Omental fat pad (tissue), 4 donors: Measurements from ENCODE around the gene NPFFR1. TPM values are rescaled to one million over a fixed set of nuclear protein-coding genes. Genes with fewer than 3 reads are reported as not detected.

Experiments used
- ATAC-seq: fragments of 150-250 bp; one replicate; pipeline ENCODE4 v1.9.1; 2016; ENCODE audit warnings: mild to moderate bottlenecking, moderate library complexity; ENCODE audit not compliant: low FRiP score
- DNase-seq: peaks from one replicate; pipeline ENCODE4 v3.0.0-alpha.2; 2019; ENCODE audit warnings: low spot score
- total RNA-seq, 4 donors: library from RNA; depleted of rRNA; stranded (reverse); fragments of >200 nt; gene quantifications; one replicate each; pipeline ENCODE4 v1.1.0, GENCODE V29; 2016
- TF ChIP-seq, protein P1 (sequence below), 3 donors: fragments of 450-650 bp; IDR thresholded peaks; one replicate each; pipeline ENCODE4 v1.5.1; 2016 to 2017; ENCODE audit warnings: antibody characterized with exemption in 3 of 3, mild to moderate bottlenecking in 3 of 3, moderate library complexity in 2 of 3

The NPFFR1 gene
- total RNA-seq, 4 donors from 2014 or later: 0.19 to 3.4 (median 0.60) TPM; not detected in 1

DNA sequence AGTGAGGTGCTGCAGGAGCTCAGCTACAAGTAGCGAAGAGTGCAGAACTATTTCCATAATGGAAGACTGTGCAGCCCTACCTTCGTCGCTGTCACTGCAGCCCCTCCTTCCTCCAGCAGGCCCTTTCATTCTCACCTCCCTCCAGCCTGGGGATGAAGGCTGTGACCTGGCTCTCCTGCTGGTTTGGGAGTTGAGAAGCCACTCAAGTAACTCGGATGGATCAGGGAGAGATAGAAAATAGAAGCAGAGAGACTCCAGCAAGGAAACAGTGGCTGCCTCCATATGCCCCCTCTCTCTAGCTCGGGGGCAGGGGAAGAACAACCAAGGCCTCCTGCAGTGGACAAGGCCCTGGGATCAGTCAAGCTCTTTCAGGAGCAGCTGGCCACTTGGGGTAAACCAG is 37.4 kb upstream of the NPFFR1 start:
- TF ChIP-seq, protein P1, sequence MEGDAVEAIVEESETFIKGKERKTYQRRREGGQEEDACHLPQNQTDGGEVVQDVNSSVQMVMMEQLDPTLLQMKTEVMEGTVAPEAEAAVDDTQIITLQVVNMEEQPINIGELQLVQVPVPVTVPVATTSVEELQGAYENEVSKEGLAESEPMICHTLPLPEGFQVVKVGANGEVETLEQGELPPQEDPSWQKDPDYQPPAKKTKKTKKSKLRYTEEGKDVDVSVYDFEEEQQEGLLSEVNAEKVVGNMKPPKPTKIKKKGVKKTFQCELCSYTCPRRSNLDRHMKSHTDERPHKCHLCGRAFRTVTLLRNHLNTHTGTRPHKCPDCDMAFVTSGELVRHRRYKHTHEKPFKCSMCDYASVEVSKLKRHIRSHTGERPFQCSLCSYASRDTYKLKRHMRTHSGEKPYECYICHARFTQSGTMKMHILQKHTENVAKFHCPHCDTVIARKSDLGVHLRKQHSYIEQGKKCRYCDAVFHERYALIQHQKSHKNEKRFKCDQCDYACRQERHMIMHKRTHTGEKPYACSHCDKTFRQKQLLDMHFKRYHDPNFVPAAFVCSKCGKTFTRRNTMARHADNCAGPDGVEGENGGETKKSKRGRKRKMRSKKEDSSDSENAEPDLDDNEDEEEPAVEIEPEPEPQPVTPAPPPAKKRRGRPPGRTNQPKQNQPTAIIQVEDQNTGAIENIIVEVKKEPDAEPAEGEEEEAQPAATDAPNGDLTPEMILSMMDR (IDR thresholded peaks at IDR 0.05): no peak
- ATAC-seq (no peak), DNase-seq (no peak)

- TF ChIP-seq, protein P1 (IDR thresholded peaks at IDR 0.05): no peak
- no peak for DNase-seq
- ATAC-seq: no peak
Observed at GRCh38 chr10:70320751-70321150, 36.9 kb upstream of the NPFFR1 start.

DNA sequence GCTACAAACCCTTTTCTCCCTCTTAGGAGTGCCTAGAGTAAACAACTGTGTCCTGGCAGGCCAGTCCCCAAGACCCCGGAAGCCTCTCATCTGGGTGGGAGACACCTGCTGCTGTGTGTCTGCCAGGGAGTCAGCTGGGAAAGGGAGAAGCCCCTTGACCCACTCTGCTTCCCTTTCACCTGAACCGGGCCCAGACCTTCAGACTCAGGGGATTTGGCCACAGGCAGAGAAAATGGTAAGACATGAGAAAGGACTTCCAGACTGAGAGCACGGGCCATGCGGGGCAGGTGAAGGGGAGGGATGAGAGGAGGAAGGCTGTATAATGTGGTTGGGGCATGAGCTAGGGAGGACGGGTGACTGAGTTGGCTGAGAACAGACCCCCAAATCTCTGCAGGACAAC is 36.0 kb upstream of the NPFFR1 start:
- no peak for ATAC-seq
- no peak for DNase-seq
- TF ChIP-seq, protein P1 (IDR thresholded peaks at IDR 0.05): no peak

DNA sequence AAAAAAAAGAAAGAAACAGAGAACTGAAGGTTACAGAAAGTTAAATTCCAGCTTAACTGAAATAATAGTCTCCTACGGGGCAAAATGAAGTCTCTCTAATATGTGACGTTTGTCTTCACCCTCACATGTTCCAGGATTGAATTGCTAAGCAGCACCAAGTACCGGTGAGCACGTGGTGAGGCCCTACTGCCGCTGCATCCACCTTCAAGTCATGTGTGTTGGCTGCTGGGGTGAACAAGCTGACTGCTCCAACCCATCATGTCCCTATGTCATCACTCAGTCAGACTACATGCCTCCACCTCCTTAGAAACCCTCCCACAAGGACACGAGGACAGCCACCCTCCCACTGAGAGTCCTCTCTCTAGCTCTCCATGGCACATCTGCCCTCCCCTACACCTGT is 35.4 kb upstream of the NPFFR1 start:
- no peak for ATAC-seq
- DNase-seq: no peak
- TF ChIP-seq, protein P1 (IDR thresholded peaks at IDR 0.05): no peak

DNA sequence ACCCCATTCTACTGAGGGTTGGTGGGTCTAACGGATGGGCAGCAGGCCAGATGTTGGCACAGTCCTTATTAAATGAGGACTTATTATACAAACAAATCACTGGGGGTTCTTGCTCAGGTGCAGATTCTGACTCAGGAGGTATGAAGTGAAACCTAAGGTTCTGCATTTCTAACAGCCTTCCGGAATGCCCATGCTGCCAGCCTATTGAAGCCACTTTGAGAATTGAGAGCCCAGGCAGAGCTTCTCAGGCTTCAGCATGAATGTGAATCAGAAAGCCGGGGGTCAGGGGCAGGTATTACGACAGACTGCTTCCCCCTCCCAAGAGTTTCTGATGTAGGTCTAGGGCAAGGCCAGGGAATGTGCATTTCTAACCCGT is 34.1 kb upstream of the NPFFR1 start:
- DNase-seq (no peak), ATAC-seq (no peak)
- TF ChIP-seq, protein P1 (IDR thresholded peaks at IDR 0.05): no peak

- TF ChIP-seq, protein P1 (IDR thresholded peaks at IDR 0.05): no peak
- DNase-seq (no peak), ATAC-seq (no peak)
Observed at GRCh38 chr10:70317272-70317942, 33.6 kb upstream of the NPFFR1 start.

DNA sequence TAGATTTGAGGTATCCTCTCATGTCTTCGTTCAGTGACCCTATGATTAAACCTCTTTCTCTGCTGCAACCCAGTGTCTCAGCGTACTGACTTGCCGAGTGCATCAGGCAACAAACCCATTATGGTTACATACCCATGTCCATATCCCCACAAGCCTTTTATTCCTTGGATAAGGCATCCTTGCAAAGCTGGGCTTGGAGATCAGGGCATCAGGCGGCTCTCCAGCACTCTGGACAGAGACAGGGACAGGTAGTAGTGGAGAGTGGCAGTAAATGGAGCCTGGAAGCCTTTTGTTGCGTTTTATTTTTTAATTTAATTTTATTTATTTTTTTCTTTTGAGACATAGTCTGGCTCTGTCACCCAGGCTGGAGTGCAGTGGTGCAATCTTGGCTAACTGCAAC is 32.0 kb upstream of the NPFFR1 start:
- TF ChIP-seq, protein P1 (IDR thresholded peaks at IDR 0.05): no peak
- no peak for ATAC-seq

More for the DNA sequence above, 32.0 kb upstream of the NPFFR1 start:
- no peak for DNase-seq
